Natural killer cell (primary cell): ENCODE measurements around the gene EXOSC7. TPM values are rescaled to one million over a fixed set of nuclear protein-coding genes. Genes with fewer than 3 reads are reported as not detected.
A peak's percentile ranks its signal among the peaks of the same experiment; 100 is the strongest.
"Not testable (repeated sequence)": the region's sequence is repeated elsewhere in the genome, so short reads cannot be mapped to it uniquely, and the experiment has no call there.

Source experiments
- ATAC-seq, 3 donors: fragments of 150-1000 bp in 2 of 3; fragments of 200-7000 bp in 1 of 3; cut with Tn5 transposase; 1 replicate in 1 of 3; 2 replicates in 2 of 3; pipeline ENCODE4 v1.10.0; 2021; ENCODE audit warnings: mild to moderate bottlenecking in 2 of 3, moderate library complexity in 2 of 3
- DNase-seq, 2 donors: peaks; one replicate each; pipeline versions ENCODE4 v3.0.0 to v3.0.0-alpha.2; 2013 to 2021; ENCODE audit warnings: mixed read lengths in 1 of 2
- H3K27ac ChIP-seq: one replicate; pipeline ENCODE4 v1.5.1; 2013; ENCODE audit warnings: mild to moderate bottlenecking, low read length
- H3K27me3 ChIP-seq: one replicate; pipeline ENCODE4 v1.6.1; 2013; ENCODE audit warnings: low read length; ENCODE audit not compliant: control insufficient read depth, insufficient read depth
- H3K36me3 ChIP-seq: one replicate; pipeline ENCODE4 v1.6.1; 2013; ENCODE audit warnings: low read length; ENCODE audit not compliant: control insufficient read depth, insufficient read depth
- H3K4me1 ChIP-seq: one replicate; pipeline ENCODE4 v1.6.1; 2013; ENCODE audit warnings: low read length; ENCODE audit not compliant: control insufficient read depth, insufficient read depth
- H3K4me3 ChIP-seq: one replicate; pipeline ENCODE4 v1.5.1; 2013; ENCODE audit warnings: low read length
- H3K9me3 ChIP-seq: one replicate; pipeline ENCODE4 v1.6.1; 2013; ENCODE audit warnings: low read length; ENCODE audit not compliant: control insufficient read depth, insufficient read depth
- H3K27ac Mint-ChIP-seq, 2 donors: one replicate each; pipeline ENCODE4 v1.8.0; 2022; ENCODE audit warnings: mild to moderate bottlenecking in 2 of 2, mixed read lengths in 2 of 2, moderate library complexity in 1 of 2
- H3K27me3 Mint-ChIP-seq, 2 donors: one replicate each; pipeline ENCODE4 v1.8.0; 2022; ENCODE audit warnings: low read depth in 2 of 2, mixed read lengths in 2 of 2
- H3K36me3 Mint-ChIP-seq: one replicate; pipeline ENCODE4 v1.8.0; 2022; ENCODE audit warnings: mixed read lengths
- H3K4me1 Mint-ChIP-seq, 2 donors: one replicate each; pipeline ENCODE4 v1.8.0; 2022; ENCODE audit warnings: mixed read lengths in 2 of 2
- H3K4me3 Mint-ChIP-seq: one replicate; pipeline ENCODE4 v1.8.0; 2022; ENCODE audit warnings: mild to moderate bottlenecking, moderate library complexity, mixed read lengths
- H3K9me3 Mint-ChIP-seq, 2 donors: one replicate each; pipeline ENCODE4 v1.8.0; 2022; ENCODE audit warnings: mixed read lengths in 2 of 2
- CTCF ChIP-seq: fragments of 200-600 bp; IDR thresholded peaks from one replicate; pipeline ENCODE4 v1.8.0; 2022; ENCODE audit warnings: antibody characterized with exemption
- WGBS: methylation state at CpG from one replicate; pipeline ENCODE4 v1.1.7; 2013; ENCODE audit warnings: missing lambda C conversion rate; ENCODE audit not compliant: insufficient coverage; 5-methylcytosine and 5-hydroxymethylcytosine counted together
- intact Hi-C: fragments of 100-400 bp; cut with micrococcal nuclease; formaldehyde crosslinking; loops from one replicate; pipeline ENCODE4 v1.14.2; 2022
- total RNA-seq, 4 donors: library from RNA; stranded (reverse); fragments of 120-200 nt in 1 of 4; gene quantifications; one replicate each; pipeline versions ENCODE4 v1.2.3 to v1.2.4, GENCODE V29; 2013 to 2022

EXOSC7 gene
- total RNA-seq, 3 donors from 2014 or later (not counting 1 experiment from before 2014, with no cell fraction given), result 32.8 to 46.6 (median 36.0) TPM

DNA sequence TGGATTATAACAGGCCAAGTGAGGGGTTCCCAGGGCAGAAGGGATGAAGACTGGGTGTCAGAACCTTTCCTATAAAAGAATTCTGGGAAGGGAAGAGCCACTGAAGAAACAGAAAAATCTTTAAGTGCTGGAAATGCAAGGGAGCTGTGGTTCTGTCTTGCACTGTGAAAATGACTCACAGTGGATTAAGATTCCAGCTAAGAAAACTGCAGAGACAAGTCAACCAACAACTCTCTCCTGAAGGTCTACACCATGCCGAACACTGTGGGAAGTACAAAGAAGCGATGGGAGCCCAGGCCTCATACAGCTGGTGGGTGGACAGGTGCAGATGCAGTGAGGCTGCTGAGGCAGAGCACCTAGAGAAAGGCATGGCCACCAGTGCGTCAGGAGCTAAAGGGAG is 27.8 kb upstream of the EXOSC7 start:
- Histone ChIP-seq H3K4me1 (no peaks in the 10 kb centered on the region), H3K9me3 (no peaks in the 10 kb centered on the region), H3K27me3 (no peaks in the 10 kb centered on the region), H3K27ac (no peak overlapping the region), H3K36me3 (peaks cover 10% of the 10 kb centered on the region), H3K4me3 (no peak overlapping the region)
- H3K27me3 Mint-ChIP-seq, result no peaks in the 10 kb centered on the region
- WGBS, result 97% methylated on average over 3 of the region's 3 CpGs
- H3K36me3 Mint-ChIP-seq, result no peaks in the 10 kb centered on the region
- no peaks in the 10 kb centered on the region for H3K9me3 Mint-ChIP-seq
- intact Hi-C loops, result no loop called here
- H3K4me1 Mint-ChIP-seq, result peaks cover 48 to 52% of the 10 kb centered on the region in 2 donors
- H3K27ac Mint-ChIP-seq, result no peak overlapping the region
- H3K4me3 Mint-ChIP-seq, result no peak overlapping the region
- TF ChIP-seq CTCF, result no peak
- no peak for ATAC-seq
- DNase-seq, result no peak

DNA sequence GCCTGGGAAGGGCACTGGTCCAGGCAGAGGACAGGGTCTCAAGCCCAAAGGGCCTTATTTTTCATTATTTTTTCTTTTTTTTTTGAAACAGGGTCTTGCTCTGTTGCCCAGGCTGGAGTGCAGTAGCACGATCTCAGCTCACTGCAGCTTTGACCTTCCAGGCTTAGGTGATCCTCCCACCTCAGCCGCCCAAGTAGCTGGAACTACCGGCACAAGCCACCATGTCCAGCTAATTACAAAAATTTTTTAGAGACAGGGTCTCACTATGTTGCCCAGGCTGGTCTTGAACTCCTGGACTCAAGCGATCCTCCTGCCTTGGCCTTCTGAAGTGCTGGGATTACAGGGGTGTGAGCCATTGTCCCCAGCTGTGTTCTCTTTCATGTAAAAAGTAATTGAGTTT is 26.3 kb upstream of the EXOSC7 start:
- peaks cover 52 to 55% of the 10 kb centered on the region in 2 donors for H3K4me1 Mint-ChIP-seq
- H3K9me3 ChIP-seq, H3K27me3 ChIP-seq, H3K4me1 ChIP-seq, H3K4me3 Mint-ChIP-seq, H3K27me3 Mint-ChIP-seq, ATAC-seq, H3K27ac Mint-ChIP-seq, DNase-seq, H3K4me3 ChIP-seq, H3K9me3 Mint-ChIP-seq, intact Hi-C loops, H3K36me3 Mint-ChIP-seq, H3K27ac ChIP-seq: not testable (repeated sequence)
- 97% methylated on average over 4 of the region's 4 CpGs for WGBS
- H3K36me3 ChIP-seq, result peaks cover 13% of the 10 kb centered on the region

- Mint-ChIP-seq H3K36me3 (no peaks in the 10 kb centered on the region), H3K4me1 (peaks cover 56 to 57% of the 10 kb centered on the region in 2 donors), H3K27ac (peak overlapping the region; percentile 10 to 65), H3K4me3 (no peak overlapping the region), H3K27me3 (no peaks in the 10 kb centered on the region), H3K9me3 (no peaks in the 10 kb centered on the region)
- no peak for ATAC-seq
- no peaks in the 10 kb centered on the region for H3K27me3 ChIP-seq
- peaks cover 11% of the 10 kb centered on the region for H3K36me3 ChIP-seq
- peaks cover 4% of the 10 kb centered on the region for H3K4me1 ChIP-seq
- H3K9me3 ChIP-seq, result no peaks in the 10 kb centered on the region
- no peak for TF ChIP-seq CTCF
- no peak for DNase-seq
- intact Hi-C loops, result no loop called here
- H3K4me3 ChIP-seq, result no peak overlapping the region
- H3K27ac ChIP-seq, result no peak overlapping the region
- 73% methylated on average over 2 of the region's 2 CpGs for WGBS
Measured at GRCh38 chr3:44950275-44950734, 25.7 kb upstream of the EXOSC7 start.

- Histone ChIP-seq H3K4me1 (peaks cover 7% of the 10 kb centered on the region), H3K9me3 (no peaks in the 10 kb centered on the region), H3K4me3 (no peak overlapping the region), H3K27me3 (no peaks in the 10 kb centered on the region), H3K36me3 (peaks cover 17% of the 10 kb centered on the region), H3K27ac (no peak overlapping the region)
- peak overlapping the region; percentile 3 to 57 for H3K27ac Mint-ChIP-seq
- H3K36me3 Mint-ChIP-seq, result no peaks in the 10 kb centered on the region
- H3K9me3 Mint-ChIP-seq, result no peaks in the 10 kb centered on the region
- no peak overlapping the region for H3K4me3 Mint-ChIP-seq
- 100% methylated on average over 2 of the region's 3 CpGs for WGBS
- DNase-seq (no peak), ATAC-seq (no peak)
- no peak for TF ChIP-seq CTCF
- intact Hi-C loops, result no loop called here
- H3K4me1 Mint-ChIP-seq, result peaks cover 51 to 58% of the 10 kb centered on the region in 2 donors
- no peaks in the 10 kb centered on the region for H3K27me3 Mint-ChIP-seq
Measured at GRCh38 chr3:44952689-44953088, 23.4 kb upstream of the EXOSC7 start.
